ENCODE measurements around the gene GPR137C.

The GPR137C gene

DNA sequence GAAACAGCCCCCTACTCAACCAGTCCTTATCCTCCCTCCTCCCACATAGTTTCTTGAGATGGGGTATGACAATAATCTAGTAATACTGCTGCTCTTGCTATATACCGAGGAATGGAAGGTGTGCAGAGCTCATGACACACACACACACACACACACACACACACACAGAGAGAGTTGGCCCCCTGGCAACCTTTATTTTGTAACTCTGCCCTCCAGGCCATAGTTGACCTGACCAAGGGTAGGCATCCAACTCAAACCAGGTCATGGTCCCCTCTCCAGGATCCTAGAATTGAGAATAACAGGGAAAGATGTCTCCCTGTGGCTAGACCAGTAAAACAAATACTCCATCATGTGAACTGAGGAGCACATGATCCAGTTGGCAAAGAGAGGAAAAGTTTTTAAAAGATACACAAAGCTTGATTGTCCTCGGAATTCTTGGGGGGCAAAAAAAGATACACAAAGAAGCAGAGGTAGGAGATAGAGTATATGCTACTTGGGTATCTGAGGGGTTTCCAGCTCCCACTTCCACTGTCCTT, 131.4 kb downstream of the GPR137C start:
- DNase-seq (ENCODE audit: low spot score) = no peak

DNA sequence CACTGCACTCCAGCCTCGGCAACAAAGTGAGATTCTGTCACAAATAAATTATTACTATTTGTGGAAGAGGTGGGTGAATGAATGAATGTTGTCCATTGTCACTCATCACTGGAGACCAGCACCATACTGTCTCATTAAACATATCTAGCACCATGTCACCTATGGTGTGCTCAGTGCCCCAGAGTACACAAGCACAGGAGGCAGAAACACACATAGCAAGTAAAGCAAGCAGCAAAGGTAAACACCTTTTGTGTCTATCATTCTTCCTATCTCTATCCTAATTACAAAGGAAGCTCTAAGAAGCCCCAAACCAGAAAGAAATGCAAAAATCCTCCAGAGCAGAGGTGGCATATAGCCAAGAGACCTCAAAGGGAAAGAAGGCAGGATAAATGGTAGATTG, 133.5 kb downstream of the GPR137C start:
- no peak for DNase-seq (ENCODE audit: low spot score)

All from activated CD4-positive, alpha-beta T cell treated with anti-CD3 and anti-CD28 coated beads, Interleukin-2, Interleukin-4, amounts not matched to agents 100 ng/mL and 50 ng/mL, durations not matched to agents 16 hours and 8 hours (primary cell).